Stimulated activated CD4-positive, alpha-beta T cell treated with anti-CD3 and anti-CD28 coated beads, Interleukin-1b, Interleukin-23, amount 100 ng/mL, for 48 hours (primary cell): Measurements from ENCODE around the gene YJU2.
"Not testable (repeated sequence)": the region's sequence is repeated elsewhere in the genome, so short reads cannot be mapped to it uniquely, and the experiment has no call there.

ENCODE experiments used
- DNase-seq: peaks from one replicate; pipeline ENCODE4 v3.0.0-alpha.2; 2020

Gene YJU2

GRCh38 chr19:4246767-4247593 is at the start of gene YJU2:
Gene YJU2, plus strand, starts transcription at chr19:4247080. Its CDS starts 67 bp downstream, at chr19:4247147.
- peak; percentile 99 for DNase-seq

- no peak for DNase-seq
These were observed 49.7 kb upstream of the YJU2 start for GRCh38 chr19:4197228-4197624.

- no peak for DNase-seq
These were observed 49.0 kb upstream of the YJU2 start for GRCh38 chr19:4197625-4198466.

GRCh38 chr19:4198467-4199126 is 48.3 kb upstream of the YJU2 start:
- DNase-seq: no peak

GRCh38 chr19:4199699-4200293 is 47.1 kb upstream of the YJU2 start:
- DNase-seq: no peak

GRCh38 chr19:4200940-4201542 is 45.8 kb upstream of the YJU2 start:
- no peak for DNase-seq

GRCh38 chr19:4201798-4202197 is 45.1 kb upstream of the YJU2 start:
- DNase-seq: no peak

GRCh38 chr19:4206818-4207484 is 39.9 kb upstream of the YJU2 start:
- DNase-seq: no peak

- DNase-seq: no peak
These were observed 38.3 kb upstream of the YJU2 start for GRCh38 chr19:4208385-4209094.

- DNase-seq: no peak
These were observed 36.6 kb upstream of the YJU2 start for GRCh38 chr19:4210166-4210731.

- no peak for DNase-seq
These were observed 33.8 kb upstream of the YJU2 start for GRCh38 chr19:4213116-4213515.

GRCh38 chr19:4215807-4216206 is 31.1 kb upstream of the YJU2 start:
- no peak for DNase-seq

- DNase-seq: no peak
These were observed 30.0 kb upstream of the YJU2 start for GRCh38 chr19:4216846-4217245.

- DNase-seq: no peak
These were observed 29.2 kb upstream of the YJU2 start for GRCh38 chr19:4217429-4218264.

GRCh38 chr19:4218523-4218922 is 28.4 kb upstream of the YJU2 start:
- DNase-seq: not testable (repeated sequence)

GRCh38 chr19:4220188-4220587 is 26.7 kb upstream of the YJU2 start:
- no peak for DNase-seq

GRCh38 chr19:4224470-4224869 is 22.4 kb upstream of the YJU2 start:
- no peak for DNase-seq

GRCh38 chr19:4225885-4226284 is 21.0 kb upstream of the YJU2 start:
- no peak for DNase-seq

GRCh38 chr19:4227771-4228170 is 19.1 kb upstream of the YJU2 start:
- DNase-seq: no peak

- no peak for DNase-seq
These were observed 18.1 kb upstream of the YJU2 start for GRCh38 chr19:4228765-4229178.
